Activated naive CD4-positive, alpha-beta T cell treated with anti-CD3 and anti-CD28 coated beads for 36 hours (primary cell): ENCODE data around the gene MICALL2. TPM values are rescaled to one million over a fixed set of nuclear protein-coding genes. Genes with fewer than 3 reads are reported as not detected.

ENCODE experiments used
- CTCF ChIA-PET: fragments of 350-600 bp; sonication (Branson Sonifier 250); formaldehyde crosslinking; loops from one replicate; lab custom pipeline; 2021; ENCODE audit warnings: antibody characterized with exemption; lab: Charles Lee
- DNase-seq: peaks from one replicate; pipeline ENCODE4 v3.0.0-alpha.2; 2020
- H3K27ac Mint-ChIP-seq: one replicate; pipeline ENCODE4 v1.8.0; 2021; ENCODE audit warnings: mild to moderate bottlenecking, mixed read lengths
- H3K27me3 Mint-ChIP-seq: one replicate; pipeline ENCODE4 v1.8.0; 2021; ENCODE audit warnings: low read depth, mixed read lengths
- H3K36me3 Mint-ChIP-seq: one replicate; pipeline ENCODE4 v1.8.0; 2021; ENCODE audit warnings: low read depth, mixed read lengths
- H3K4me1 Mint-ChIP-seq: one replicate; pipeline ENCODE4 v1.8.0; 2021; ENCODE audit warnings: low read depth, mixed read lengths
- H3K4me3 Mint-ChIP-seq: one replicate; pipeline ENCODE4 v1.8.0; 2021; ENCODE audit warnings: mild to moderate bottlenecking, moderate library complexity, mixed read lengths
- H3K9me3 Mint-ChIP-seq: one replicate; pipeline ENCODE4 v1.8.0; 2021; ENCODE audit warnings: mixed read lengths
- intact Hi-C: fragments of 100-400 bp; cut with micrococcal nuclease; formaldehyde crosslinking; loops from one replicate; pipeline ENCODE4 v1.15.1; 2023
- total RNA-seq, 2 experiments: library from RNA; stranded (reverse); gene quantifications; one replicate each; pipeline ENCODE4 v1.2.3, GENCODE V29; 2021

Gene MICALL2
- total RNA-seq, 2 experiments from 2014 or later = 3.7 to 4.2 TPM

GRCh38 chr7:1433128-1433920, 25.9 kb downstream of the MICALL2 start:
- Mint-ChIP-seq H3K36me3 (no peaks in the 10 kb centered on the region), H3K4me3 (no peak overlapping the region), H3K27me3 (peaks cover 2% of the 10 kb centered on the region), H3K4me1 (peaks cover 3% of the 10 kb centered on the region), H3K9me3 (no peaks in the 10 kb centered on the region), H3K27ac (no peak overlapping the region)
- intact Hi-C loops = loop anchor here (2.0 to 5.0 kb wide), 2 partner anchors 39 to 209 kb away; no protein-coding TSS in a partner anchor
- CTCF ChIA-PET = interaction anchor here (0.9 to 3.7 kb wide), 6 partner anchors 10 to 239 kb away, joined by 4 to 22 read pairs (median 4); no protein-coding TSS in a partner anchor
- no peak for DNase-seq

- CTCF ChIA-PET = interaction anchor here (0.7 to 3.7 kb wide), 12 partner anchors 8 to 238 kb away, joined by 3 to 22 read pairs (median 4); no protein-coding TSS in a partner anchor
- intact Hi-C loops = loop anchor here (1.0 to 5.0 kb wide), 4 partner anchors 15 to 208 kb away; no protein-coding TSS in a partner anchor
- Mint-ChIP-seq H3K36me3 (no peaks in the 10 kb centered on the region), H3K27me3 (peaks cover 2% of the 10 kb centered on the region), H3K4me1 (peaks cover 3% of the 10 kb centered on the region), H3K27ac (no peak overlapping the region), H3K9me3 (no peaks in the 10 kb centered on the region), H3K4me3 (no peak overlapping the region)
- peak; percentile 87 for DNase-seq
Measured at GRCh38 chr7:1432411-1433082, 26.7 kb downstream of the MICALL2 start.

GRCh38 chr7:1431634-1432380, 27.5 kb downstream of the MICALL2 start:
- CTCF ChIA-PET = interaction anchor here (0.7 to 3.7 kb wide), 11 partner anchors 9 to 237 kb away, joined by 3 to 22 read pairs (median 4); no protein-coding TSS in a partner anchor
- no peak overlapping the region for H3K4me3 Mint-ChIP-seq
- intact Hi-C loops = loop anchor here (1.0 to 5.0 kb wide), 4 partner anchors 15 to 207 kb away; no protein-coding TSS in a partner anchor
- no peak overlapping the region for H3K27ac Mint-ChIP-seq
- peaks cover 2% of the 10 kb centered on the region for H3K27me3 Mint-ChIP-seq
- no peaks in the 10 kb centered on the region for H3K36me3 Mint-ChIP-seq
- H3K9me3 Mint-ChIP-seq = no peaks in the 10 kb centered on the region
- DNase-seq = no peak
- H3K4me1 Mint-ChIP-seq = peaks cover 3% of the 10 kb centered on the region

- Mint-ChIP-seq H3K36me3 (no peaks in the 10 kb centered on the region), H3K27ac (no peak overlapping the region), H3K27me3 (peaks cover 2% of the 10 kb centered on the region), H3K4me1 (peaks cover 3% of the 10 kb centered on the region), H3K4me3 (no peak overlapping the region), H3K9me3 (no peaks in the 10 kb centered on the region)
- CTCF ChIA-PET = interaction anchor here (0.7 to 3.7 kb wide), 2 partner anchors 14 to 58 kb away, joined by 4 to 22 read pairs; no protein-coding TSS in a partner anchor
- intact Hi-C loops = loop anchor here (5.0 kb wide), 1 partner anchor 41 kb away; no protein-coding TSS in a partner anchor
- DNase-seq = no peak
Measured at GRCh38 chr7:1431226-1431625, 28.0 kb downstream of the MICALL2 start.

- CTCF ChIA-PET = no interaction called here
- H3K27ac Mint-ChIP-seq = no peak overlapping the region
- intact Hi-C loops = loop anchor here (5.0 kb wide), 1 partner anchor 42 kb away; no protein-coding TSS in a partner anchor
- H3K4me1 Mint-ChIP-seq = peaks cover 3% of the 10 kb centered on the region
- peaks cover 2% of the 10 kb centered on the region for H3K27me3 Mint-ChIP-seq
- no peaks in the 10 kb centered on the region for H3K36me3 Mint-ChIP-seq
- H3K9me3 Mint-ChIP-seq = no peaks in the 10 kb centered on the region
- no peak overlapping the region for H3K4me3 Mint-ChIP-seq
- no peak for DNase-seq
Measured at GRCh38 chr7:1430056-1430845, 29.0 kb downstream of the MICALL2 start.

- Mint-ChIP-seq H3K27ac (no peak overlapping the region), H3K4me3 (no peak overlapping the region), H3K36me3 (no peaks in the 10 kb centered on the region), H3K9me3 (no peaks in the 10 kb centered on the region), H3K27me3 (peaks cover 4% of the 10 kb centered on the region), H3K4me1 (peaks cover 3% of the 10 kb centered on the region)
- CTCF ChIA-PET = interaction anchor here (0.9 kb wide), 1 partner anchor 259 kb away, joined by 3 read pairs; no protein-coding TSS in a partner anchor
- DNase-seq = no peak
- intact Hi-C loops = no loop called here
Measured at GRCh38 chr7:1428941-1429501, 30.2 kb downstream of the MICALL2 start.

- no peak for DNase-seq
Measured at GRCh38 chr7:1427064-1427657, 32.1 kb downstream of the MICALL2 start.

GRCh38 chr7:1426474-1426873, 32.8 kb downstream of the MICALL2 start:
- Mint-ChIP-seq H3K9me3 (no peaks in the 10 kb centered on the region), H3K36me3 (no peaks in the 10 kb centered on the region), H3K4me1 (no peaks in the 10 kb centered on the region), H3K27ac (no peak overlapping the region), H3K4me3 (no peak overlapping the region), H3K27me3 (peaks cover 5% of the 10 kb centered on the region)
- intact Hi-C loops = no loop called here
- CTCF ChIA-PET = no interaction called here
- DNase-seq = no peak

More at GRCh38 chr7:1427064-1427657, 32.1 kb downstream of the MICALL2 start:
- Mint-ChIP-seq H3K4me3 (no peak overlapping the region), H3K27ac (no peak overlapping the region), H3K36me3 (no peaks in the 10 kb centered on the region), H3K4me1 (no peaks in the 10 kb centered on the region), H3K9me3 (no peaks in the 10 kb centered on the region), H3K27me3 (peaks cover 5% of the 10 kb centered on the region)
- intact Hi-C loops = no loop called here
- CTCF ChIA-PET = no interaction called here

- H3K27me3 Mint-ChIP-seq = peaks cover 5% of the 10 kb centered on the region
- intact Hi-C loops = no loop called here
Measured at GRCh38 chr7:1425292-1426136, 33.8 kb downstream of the MICALL2 start.

GRCh38 chr7:1424041-1424440, 35.2 kb downstream of the MICALL2 start:
- H3K4me3 Mint-ChIP-seq = no peak overlapping the region
- no peaks in the 10 kb centered on the region for H3K4me1 Mint-ChIP-seq
- no peak for DNase-seq
- CTCF ChIA-PET = no interaction called here
- intact Hi-C loops = no loop called here
- H3K9me3 Mint-ChIP-seq = no peaks in the 10 kb centered on the region
- peaks cover 5% of the 10 kb centered on the region for H3K27me3 Mint-ChIP-seq
- H3K27ac Mint-ChIP-seq = no peak overlapping the region
- no peaks in the 10 kb centered on the region for H3K36me3 Mint-ChIP-seq

More at GRCh38 chr7:1425292-1426136, 33.8 kb downstream of the MICALL2 start:
- Mint-ChIP-seq H3K4me3 (no peak overlapping the region), H3K36me3 (no peaks in the 10 kb centered on the region), H3K4me1 (no peaks in the 10 kb centered on the region), H3K9me3 (no peaks in the 10 kb centered on the region), H3K27ac (no peak overlapping the region)
- CTCF ChIA-PET = no interaction called here
- DNase-seq = no peak
